ENCODE results near the gene CRADD.
A peak's percentile ranks its signal among the peaks of the same experiment; 100 is the strongest.

The CRADD gene

DNA sequence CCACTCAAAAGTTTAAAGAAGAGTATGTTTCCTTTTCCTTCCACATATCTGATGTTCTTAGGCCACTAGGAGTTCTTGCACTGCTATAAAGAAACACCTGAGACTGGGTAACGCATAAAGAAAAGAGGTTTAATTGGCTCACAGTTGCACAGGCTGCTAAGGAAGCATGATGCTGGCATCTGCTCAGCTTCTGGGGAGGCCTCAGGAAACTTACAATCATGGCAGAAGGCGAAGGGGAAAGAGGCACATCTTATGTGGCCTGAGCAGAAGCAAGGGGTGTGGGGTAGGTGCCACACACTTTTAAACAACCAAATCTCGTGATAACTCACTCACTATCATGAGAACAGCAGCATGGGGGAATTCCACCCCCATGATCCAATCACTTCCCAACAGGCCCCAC is 7.7 kb upstream of the CRADD start:
- TF ChIP-seq, protein P1, sequence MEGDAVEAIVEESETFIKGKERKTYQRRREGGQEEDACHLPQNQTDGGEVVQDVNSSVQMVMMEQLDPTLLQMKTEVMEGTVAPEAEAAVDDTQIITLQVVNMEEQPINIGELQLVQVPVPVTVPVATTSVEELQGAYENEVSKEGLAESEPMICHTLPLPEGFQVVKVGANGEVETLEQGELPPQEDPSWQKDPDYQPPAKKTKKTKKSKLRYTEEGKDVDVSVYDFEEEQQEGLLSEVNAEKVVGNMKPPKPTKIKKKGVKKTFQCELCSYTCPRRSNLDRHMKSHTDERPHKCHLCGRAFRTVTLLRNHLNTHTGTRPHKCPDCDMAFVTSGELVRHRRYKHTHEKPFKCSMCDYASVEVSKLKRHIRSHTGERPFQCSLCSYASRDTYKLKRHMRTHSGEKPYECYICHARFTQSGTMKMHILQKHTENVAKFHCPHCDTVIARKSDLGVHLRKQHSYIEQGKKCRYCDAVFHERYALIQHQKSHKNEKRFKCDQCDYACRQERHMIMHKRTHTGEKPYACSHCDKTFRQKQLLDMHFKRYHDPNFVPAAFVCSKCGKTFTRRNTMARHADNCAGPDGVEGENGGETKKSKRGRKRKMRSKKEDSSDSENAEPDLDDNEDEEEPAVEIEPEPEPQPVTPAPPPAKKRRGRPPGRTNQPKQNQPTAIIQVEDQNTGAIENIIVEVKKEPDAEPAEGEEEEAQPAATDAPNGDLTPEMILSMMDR (IDR thresholded peaks at IDR 0.05; ENCODE audit: low read length, missing control alignments), result no peak
- no peak overlapping the region for H3K4me3 ChIP-seq (replicated peaks; ENCODE audit: low read depth, low read length)
- no peak for DNase-seq (ENCODE audit: low read depth)

DNA sequence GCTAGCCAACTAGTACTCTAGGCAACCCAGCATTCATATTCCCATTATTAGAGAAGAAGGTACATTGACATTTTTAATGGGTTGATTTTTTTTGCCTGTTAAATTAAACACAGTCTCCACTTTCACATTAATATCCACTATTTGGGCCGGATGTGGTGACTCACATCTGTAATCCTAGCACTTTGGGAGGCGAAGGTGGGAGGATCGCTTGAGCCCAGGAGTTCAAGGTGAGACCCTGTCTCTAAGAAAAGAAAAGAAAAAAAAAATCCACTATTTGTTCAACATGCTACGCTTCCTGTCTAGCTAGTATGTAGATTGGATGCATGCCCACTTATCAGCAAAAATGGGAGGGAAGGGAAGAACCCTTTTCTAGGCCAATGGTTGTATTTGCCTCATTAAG is 7.1 kb upstream of the CRADD start:
- H3K4me3 ChIP-seq (replicated peaks; ENCODE audit: low read depth, low read length), result no peak overlapping the region
- no peak for DNase-seq (ENCODE audit: low read depth)

DNA sequence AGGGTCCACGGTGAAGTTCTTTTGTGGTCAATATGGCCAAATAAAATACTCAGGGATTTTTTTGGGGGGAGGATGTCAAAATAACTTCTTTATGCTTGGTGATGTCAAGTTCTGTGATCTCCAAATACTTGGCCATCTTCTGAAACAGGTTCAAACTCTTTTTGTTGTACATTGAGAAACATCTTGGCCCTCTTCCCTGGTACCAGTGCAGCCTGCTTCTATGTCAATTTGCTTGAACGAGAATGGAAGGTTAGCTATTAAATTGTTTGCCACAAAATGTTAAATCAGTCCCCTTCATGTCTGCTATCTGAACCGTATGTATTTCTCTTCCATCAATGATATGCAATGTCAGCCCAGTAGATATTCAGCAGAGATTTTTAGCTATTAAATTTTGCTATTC is 6.1 kb upstream of the CRADD start:
- TF ChIP-seq, protein P1 (IDR thresholded peaks at IDR 0.05; ENCODE audit: low read length, missing control alignments), result no peak
- no peak overlapping the region for H3K4me3 ChIP-seq (replicated peaks; ENCODE audit: low read depth, low read length)
- DNase-seq (ENCODE audit: low read depth), result no peak

More for the DNA sequence above, 7.1 kb upstream of the CRADD start:
- TF ChIP-seq, protein P1 (IDR thresholded peaks at IDR 0.05; ENCODE audit: low read length, missing control alignments), result no peak

DNA sequence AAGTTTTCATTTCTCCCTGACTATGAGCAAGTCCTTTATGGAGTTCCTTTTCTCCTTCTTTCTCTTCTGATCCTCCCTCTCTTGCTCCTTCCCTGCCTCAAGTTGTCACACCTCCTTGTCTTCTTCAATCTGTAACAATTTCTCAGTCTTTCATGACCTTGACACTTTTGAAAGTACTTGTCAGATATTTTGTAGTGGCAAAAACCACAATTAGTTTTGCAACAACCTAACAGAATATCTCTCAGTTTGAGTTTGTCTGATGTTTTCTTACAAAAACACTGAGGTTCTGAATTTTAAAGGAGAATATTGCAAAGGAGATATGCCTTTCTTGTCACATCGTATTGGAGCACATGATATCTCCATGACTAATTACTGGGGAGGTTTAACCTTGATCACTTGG is 4.1 kb upstream of the CRADD start:
- DNase-seq (ENCODE audit: low read depth), result no peak
- no peak overlapping the region for H3K4me3 ChIP-seq (replicated peaks; ENCODE audit: low read depth, low read length)
- TF ChIP-seq, protein P1 (IDR thresholded peaks at IDR 0.05; ENCODE audit: low read length, missing control alignments), result no peak

DNA sequence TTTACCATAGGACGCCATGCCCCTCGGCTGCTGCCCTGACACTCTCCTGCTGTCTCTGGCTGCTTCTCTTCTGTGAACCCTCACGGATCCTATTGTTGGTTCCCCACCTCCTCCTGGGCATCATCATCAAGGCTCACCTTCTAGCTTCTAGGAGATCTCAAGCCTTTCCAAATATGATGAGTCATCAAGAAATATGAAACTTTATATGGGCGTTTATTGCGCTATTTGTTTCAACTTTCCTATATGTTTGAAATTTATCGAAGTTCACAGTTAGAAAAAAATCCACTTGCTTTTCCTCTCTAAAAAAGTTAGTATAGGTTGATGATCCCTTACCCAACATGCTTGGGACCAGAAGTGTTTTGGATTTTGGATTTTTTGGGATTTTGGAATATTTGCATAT is 2.8 kb upstream of the CRADD start:
- TF ChIP-seq, protein P1 (IDR thresholded peaks at IDR 0.05; ENCODE audit: low read length, missing control alignments), result no peak
- DNase-seq (ENCODE audit: low read depth), result no peak
- H3K4me3 ChIP-seq (replicated peaks; ENCODE audit: low read depth, low read length), result no peak overlapping the region

DNA sequence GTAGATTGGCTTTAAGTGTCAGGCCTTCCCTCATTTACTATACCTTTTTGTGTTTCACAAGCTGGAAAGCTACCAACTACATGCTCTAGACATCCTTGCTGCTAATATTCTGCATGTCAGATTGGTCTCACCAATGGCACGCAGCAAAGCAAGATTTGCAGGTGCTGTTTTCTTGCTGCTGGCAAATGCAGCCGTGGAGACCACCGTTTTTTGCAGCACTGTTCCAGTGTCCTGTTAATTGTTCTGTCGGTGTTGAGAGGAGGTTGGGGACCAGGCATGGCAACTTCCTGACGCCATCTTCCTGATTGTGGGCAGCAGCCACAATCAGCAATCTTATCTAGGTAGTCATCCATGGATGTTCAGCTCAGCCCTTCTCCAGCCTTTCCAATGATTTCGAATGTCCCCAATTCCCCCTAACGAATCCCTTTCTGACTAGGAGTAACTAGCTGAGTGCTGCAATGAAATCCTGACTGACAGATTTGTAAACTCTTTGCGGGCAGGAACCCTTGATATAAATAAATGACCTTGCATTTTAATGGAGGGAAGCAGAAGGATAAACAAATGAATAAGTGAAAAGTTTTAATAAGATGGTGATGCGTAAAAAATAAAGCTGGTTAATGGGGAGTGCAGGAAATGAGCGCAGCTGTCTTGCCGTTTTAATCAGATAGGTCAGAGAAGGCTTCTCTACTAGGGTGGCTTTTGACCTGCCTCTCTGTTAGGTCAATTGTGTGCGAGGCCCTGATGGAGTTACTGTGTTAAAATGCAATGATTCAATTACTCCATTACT is 574 bp upstream of the CRADD start:
- TF ChIP-seq, protein P1 (IDR thresholded peaks at IDR 0.05; ENCODE audit: low read length, missing control alignments), result no peak
- H3K4me3 ChIP-seq (replicated peaks; ENCODE audit: low read depth, low read length), result peak overlapping the region; percentile 79
- no peak for DNase-seq (ENCODE audit: low read depth)

DNA sequence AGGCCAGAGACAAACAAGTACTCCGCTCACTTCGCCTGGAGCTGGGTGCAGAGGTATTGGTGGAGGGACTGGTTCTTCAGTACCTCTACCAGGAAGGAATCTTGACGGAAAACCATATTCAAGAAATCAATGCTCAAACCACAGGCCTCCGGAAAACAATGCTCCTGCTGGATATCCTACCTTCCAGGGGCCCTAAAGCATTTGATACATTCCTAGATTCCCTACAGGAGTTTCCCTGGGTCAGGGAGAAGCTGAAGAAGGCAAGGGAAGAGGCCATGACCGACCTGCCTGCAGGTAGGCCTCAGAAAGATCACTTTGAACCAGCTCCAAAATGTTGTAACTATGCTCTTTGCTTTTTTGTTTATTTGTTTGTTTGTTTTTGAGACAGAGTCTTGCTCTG is 1.6 kb downstream of the CRADD start:
- H3K4me3 ChIP-seq (replicated peaks; ENCODE audit: low read depth, low read length), result no peak overlapping the region
- DNase-seq (ENCODE audit: low read depth), result no peak
- TF ChIP-seq, protein P1 (IDR thresholded peaks at IDR 0.05; ENCODE audit: low read length, missing control alignments), result no peak
